Loucy (cell line): Measurements from ENCODE around the gene KLHL3.

ENCODE experiments used
- H2AFZ ChIP-seq: fragments of 200-600 bp; sonication (generic); 2 replicates; pipeline ENCODE4 v1.6.0; 2016; ENCODE audit warnings: antibody characterized with exemption, mild to moderate bottlenecking, low read length, moderate library complexity
- H3F3A ChIP-seq: fragments of 200-600 bp; 2 replicates; pipeline ENCODE4 v1.6.0; 2016; ENCODE audit warnings: antibody characterized with exemption, low read depth, mild to moderate bottlenecking
- H3K27me3 ChIP-seq: fragments of 200-600 bp; sonication (generic); 2 replicates; pipeline ENCODE4 v1.6.1; 2014; ENCODE audit warnings: low read length, mild to moderate bottlenecking; ENCODE audit not compliant: insufficient read depth, poor library complexity, severe bottlenecking
- H3K36me3 ChIP-seq: fragments of 200-600 bp; sonication (generic); 2 replicates; pipeline ENCODE4 v1.6.1; 2016; ENCODE audit warnings: low read length; ENCODE audit not compliant: insufficient read depth
- H3K4me1 ChIP-seq: fragments of 200-600 bp; sonication (generic); 2 replicates; pipeline ENCODE4 v1.5.1; 2014; ENCODE audit warnings: low read length, mild to moderate bottlenecking; ENCODE audit not compliant: insufficient read depth, poor library complexity, severe bottlenecking
- H3K4me2 ChIP-seq: fragments of 200-600 bp; sonication (generic); 2 replicates; pipeline ENCODE4 v1.6.0; 2014; ENCODE audit warnings: antibody characterized with exemption, low read length, low read depth, mild to moderate bottlenecking; ENCODE audit not compliant: poor library complexity, severe bottlenecking
- H3K4me3 ChIP-seq: fragments of 200-600 bp; sonication (generic); 2 replicates; pipeline ENCODE4 v1.5.1; 2014; ENCODE audit warnings: low read length, mild to moderate bottlenecking, mixed read lengths; ENCODE audit not compliant: poor library complexity, severe bottlenecking
- H3K79me2 ChIP-seq: fragments of 200-600 bp; sonication (generic); 2 replicates; pipeline ENCODE4 v1.6.1; 2014; ENCODE audit warnings: low read length; ENCODE audit not compliant: insufficient read depth
- H3K9ac ChIP-seq: fragments of 200-600 bp; sonication (generic); 2 replicates; pipeline ENCODE4 v1.6.0; 2014; ENCODE audit warnings: mild to moderate bottlenecking, low read depth, low read length, moderate library complexity; ENCODE audit not compliant: poor library complexity, severe bottlenecking
- H3K9me2 ChIP-seq: fragments of 200-600 bp; sonication (generic); replicated peaks from 2 replicates; pipeline ENCODE4 v1.6.1; 2016; ENCODE audit warnings: low read depth, low read length, mixed read lengths
- H3K9me3 ChIP-seq: fragments of 200-600 bp; sonication (generic); 2 replicates; pipeline ENCODE4 v1.6.1; 2014; ENCODE audit warnings: mild to moderate bottlenecking, antibody characterized with exemption, low read length, low read depth; ENCODE audit not compliant: insufficient read depth
- H4K20me1 ChIP-seq: fragments of 200-600 bp; sonication (generic); 2 replicates; pipeline ENCODE4 v1.6.0; 2014; ENCODE audit warnings: antibody characterized with exemption, low read length, mild to moderate bottlenecking; ENCODE audit not compliant: insufficient read depth, poor library complexity, severe bottlenecking
- EZH2phosphoT487 ChIP-seq: fragments of 200-600 bp; IDR thresholded peaks from 2 replicates; pipeline ENCODE4 v1.6.1; 2018; ENCODE audit warnings: antibody characterized with exemption, mild to moderate bottlenecking, moderate library complexity, borderline replicate concordance
- TF ChIP-seq, protein P1 (sequence below): fragments of 200-600 bp; sonication (generic); conservative IDR thresholded peaks from 2 replicates; pipeline ENCODE4 v1.5.1; 2014; ENCODE audit warnings: mild to moderate bottlenecking, antibody characterized with exemption, low read length

Gene KLHL3

DNA sequence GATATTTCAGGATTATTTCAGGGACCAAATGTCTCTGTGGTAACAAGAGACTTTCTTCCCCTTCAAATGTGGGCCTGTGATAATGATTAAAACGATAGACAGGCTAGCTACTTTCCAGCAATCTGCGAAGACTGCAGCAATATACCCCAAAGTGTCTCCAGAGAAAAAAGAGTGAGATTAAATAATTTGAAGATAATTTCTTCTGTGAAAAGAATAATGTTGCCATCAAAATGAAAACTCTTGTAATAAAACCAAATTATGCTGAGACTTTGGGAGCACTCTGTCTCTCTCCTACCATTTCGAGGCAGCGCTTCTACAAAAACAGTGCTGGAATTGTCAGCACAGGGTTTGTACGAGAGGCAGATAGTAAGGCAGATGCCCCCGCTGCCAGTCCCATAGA, 132.5 kb downstream of the KLHL3 start:
- H3K27me3 ChIP-seq: no peaks in the 10 kb centered on the region
- H2AFZ ChIP-seq: no peak overlapping the region
- no peaks in the 10 kb centered on the region for H3F3A ChIP-seq
- no peaks in the 10 kb centered on the region for H4K20me1 ChIP-seq
- no peak overlapping the region for H3K9ac ChIP-seq
- H3K9me2 ChIP-seq: no peaks in the 10 kb centered on the region
- no peak overlapping the region for H3K4me3 ChIP-seq
- no peaks in the 10 kb centered on the region for H3K79me2 ChIP-seq
- no peaks in the 10 kb centered on the region for H3K4me1 ChIP-seq
- TF ChIP-seq, protein P1, sequence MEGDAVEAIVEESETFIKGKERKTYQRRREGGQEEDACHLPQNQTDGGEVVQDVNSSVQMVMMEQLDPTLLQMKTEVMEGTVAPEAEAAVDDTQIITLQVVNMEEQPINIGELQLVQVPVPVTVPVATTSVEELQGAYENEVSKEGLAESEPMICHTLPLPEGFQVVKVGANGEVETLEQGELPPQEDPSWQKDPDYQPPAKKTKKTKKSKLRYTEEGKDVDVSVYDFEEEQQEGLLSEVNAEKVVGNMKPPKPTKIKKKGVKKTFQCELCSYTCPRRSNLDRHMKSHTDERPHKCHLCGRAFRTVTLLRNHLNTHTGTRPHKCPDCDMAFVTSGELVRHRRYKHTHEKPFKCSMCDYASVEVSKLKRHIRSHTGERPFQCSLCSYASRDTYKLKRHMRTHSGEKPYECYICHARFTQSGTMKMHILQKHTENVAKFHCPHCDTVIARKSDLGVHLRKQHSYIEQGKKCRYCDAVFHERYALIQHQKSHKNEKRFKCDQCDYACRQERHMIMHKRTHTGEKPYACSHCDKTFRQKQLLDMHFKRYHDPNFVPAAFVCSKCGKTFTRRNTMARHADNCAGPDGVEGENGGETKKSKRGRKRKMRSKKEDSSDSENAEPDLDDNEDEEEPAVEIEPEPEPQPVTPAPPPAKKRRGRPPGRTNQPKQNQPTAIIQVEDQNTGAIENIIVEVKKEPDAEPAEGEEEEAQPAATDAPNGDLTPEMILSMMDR: no peak
- no peak for TF ChIP-seq EZH2phosphoT487
- H3K4me2 ChIP-seq: no peak overlapping the region
- no peaks in the 10 kb centered on the region for H3K9me3 ChIP-seq
- H3K36me3 ChIP-seq: no peaks in the 10 kb centered on the region

DNA sequence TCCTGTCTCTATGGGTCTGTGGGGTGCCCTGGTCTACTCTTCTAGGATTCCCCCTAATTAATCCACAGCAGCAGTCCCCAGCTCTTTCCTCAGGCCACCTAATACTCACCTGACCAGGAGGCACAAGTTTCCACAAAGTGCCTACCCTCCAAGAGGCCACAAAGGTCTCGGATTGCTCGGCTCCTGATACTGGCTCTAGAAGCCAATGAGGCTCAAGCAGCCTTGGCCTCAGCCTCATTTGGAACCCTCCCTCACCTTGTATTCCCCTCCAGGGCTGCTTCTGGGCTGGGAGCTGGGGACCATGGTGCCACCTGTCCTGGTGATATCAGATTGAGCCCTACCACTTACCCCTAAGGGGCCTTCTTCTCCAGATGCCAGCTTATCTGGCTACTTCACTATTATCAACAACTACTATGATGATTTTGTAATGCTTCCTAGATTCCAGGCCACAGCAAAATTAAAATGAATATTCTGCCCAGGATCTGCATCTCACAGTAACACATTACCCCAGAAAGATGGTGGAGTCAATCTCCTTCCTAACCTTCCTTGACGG, 133.1 kb downstream of the KLHL3 start:
- H2AFZ ChIP-seq: no peak overlapping the region
- no peaks in the 10 kb centered on the region for H4K20me1 ChIP-seq
- no peaks in the 10 kb centered on the region for H3K27me3 ChIP-seq
- no peaks in the 10 kb centered on the region for H3K9me3 ChIP-seq
- H3K4me1 ChIP-seq: no peaks in the 10 kb centered on the region
- H3F3A ChIP-seq: no peaks in the 10 kb centered on the region
- no peak overlapping the region for H3K4me2 ChIP-seq
- H3K36me3 ChIP-seq: no peaks in the 10 kb centered on the region
- no peak for TF ChIP-seq EZH2phosphoT487
- TF ChIP-seq, protein P1: no peak
- no peak overlapping the region for H3K4me3 ChIP-seq
- H3K9ac ChIP-seq: no peak overlapping the region
- H3K79me2 ChIP-seq: no peaks in the 10 kb centered on the region
- no peaks in the 10 kb centered on the region for H3K9me2 ChIP-seq

DNA sequence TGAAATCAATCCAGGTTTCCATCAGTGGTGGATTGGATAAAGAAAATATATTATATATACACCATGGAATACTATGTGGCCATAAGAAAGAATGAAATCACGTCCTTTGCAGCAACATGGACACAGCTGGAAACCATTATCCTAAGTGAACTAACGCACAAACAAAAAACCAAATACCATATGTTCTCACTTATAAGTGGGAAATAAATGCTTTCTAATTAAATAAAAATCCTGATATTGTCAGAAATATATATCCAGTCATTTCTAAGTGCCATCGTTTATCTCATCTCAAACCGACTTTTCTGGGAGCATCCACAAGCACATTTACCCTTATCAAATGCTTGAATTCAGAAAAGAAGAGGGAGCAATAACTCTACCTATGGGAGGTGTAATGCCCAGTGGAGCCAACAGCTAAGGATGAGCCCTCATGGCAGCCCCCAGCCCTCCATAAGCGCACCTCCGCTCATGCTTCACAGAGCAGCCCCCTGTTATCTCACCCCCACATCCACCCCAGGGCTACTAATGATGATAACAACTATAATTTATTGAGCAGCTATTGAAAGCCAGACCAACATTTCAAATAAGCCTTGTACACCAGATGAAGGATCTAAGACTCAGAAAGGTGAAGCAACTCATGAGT, 135.0 kb downstream of the KLHL3 start:
- Histone ChIP-seq H3K9me2 (no peaks in the 10 kb centered on the region), H4K20me1 (no peaks in the 10 kb centered on the region), H3K4me1 (no peaks in the 10 kb centered on the region), H3K79me2 (no peaks in the 10 kb centered on the region), H2AFZ (no peak overlapping the region), H3K36me3 (no peaks in the 10 kb centered on the region), H3F3A (no peaks in the 10 kb centered on the region), H3K4me2 (no peak overlapping the region), H3K9ac (no peak overlapping the region), H3K27me3 (no peaks in the 10 kb centered on the region), H3K9me3 (no peaks in the 10 kb centered on the region), H3K4me3 (no peak overlapping the region)
- no peak for TF ChIP-seq EZH2phosphoT487
- TF ChIP-seq, protein P1: no peak
